Panc1 (cell line): ENCODE results near the gene SLC12A4. TPM values are rescaled to one million over a fixed set of nuclear protein-coding genes. Genes with fewer than 3 reads are reported as not detected.

Source experiments
- ATAC-seq: fragments of 200-7000 bp; cut with Tn5 transposase; 2 replicates; pipeline ENCODE4 v1.9.1; 2020; ENCODE audit warnings: mild to moderate bottlenecking, moderate library complexity
- BruUV-seq: library from RNA; stranded (reverse); fragments of 400-500 nt; replicated peaks from 2 replicates; lab custom pipeline; 2021; lab: Mats Ljungman, UMichigan
- CTCF ChIA-PET: fragments of 300-600 bp; sonication (Branson Sonifier 250); formaldehyde crosslinking; loops from one replicate; lab custom pipeline; 2022; ENCODE audit warnings: antibody characterized with exemption; lab: Charles Lee
- POLR2A ChIA-PET: fragments of 300-600 bp; sonication (Branson Sonifier 250); formaldehyde crosslinking; loops from one replicate; lab custom pipeline; 2022; ENCODE audit warnings: antibody characterized with exemption; lab: Charles Lee
- DNase-seq: peaks from one replicate; pipeline ENCODE4 v3.0.0-alpha.2; 2010; ENCODE audit warnings: low read depth, low spot score
- H3K27ac ChIP-seq: 2 replicates; pipeline ENCODE4 v1.5.1; 2011; ENCODE audit warnings: mild to moderate bottlenecking, low read length, inconsistent platforms
- H3K27me3 ChIP-seq: fragments of 200-500 bp; sonication (Bioruptor generic); 2 replicates; pipeline ENCODE4 v1.6.0; 2014; ENCODE audit warnings: low read length, inconsistent platforms; ENCODE audit not compliant: control insufficient read depth, insufficient read depth
- H3K36me3 ChIP-seq: fragments of 200-500 bp; sonication (Bioruptor generic); 2 replicates; pipeline ENCODE4 v1.5.1; 2014; ENCODE audit warnings: inconsistent platforms, mild to moderate bottlenecking, low read length, moderate library complexity; ENCODE audit not compliant: control insufficient read depth, insufficient read depth
- H3K4me1 ChIP-seq: 2 replicates; pipeline ENCODE4 v1.5.1; 2011; ENCODE audit warnings: inconsistent platforms, mild to moderate bottlenecking, low read length, moderate library complexity; ENCODE audit not compliant: control insufficient read depth, insufficient read depth
- H3K4me3 ChIP-seq, 2 experiments: 2 replicates each; pipeline ENCODE4 v1.5.1; 2011 to 2012; ENCODE audit warnings: low read depth in 2 of 2, low read length in 2 of 2, mild to moderate bottlenecking in 2 of 2, inconsistent platforms in 1 of 2, moderate library complexity in 1 of 2
- H3K9me3 ChIP-seq: fragments of 200-500 bp; sonication (Bioruptor generic); 2 replicates; pipeline ENCODE4 v1.5.1; 2014; ENCODE audit warnings: low read depth, mild to moderate bottlenecking, inconsistent platforms, low read length, moderate library complexity; ENCODE audit not compliant: control insufficient read depth, insufficient read depth
- POLR2AphosphoS5 ChIP-seq: IDR thresholded peaks from 2 replicates; pipeline ENCODE4 v1.6.1; 2012; ENCODE audit warnings: mild to moderate bottlenecking, low read depth, low read length, moderate library complexity
- SIN3A ChIP-seq: IDR thresholded peaks from 2 replicates; pipeline ENCODE4 v1.6.1; 2012; ENCODE audit warnings: low read depth, mild to moderate bottlenecking, low read length, moderate library complexity, borderline replicate concordance; ENCODE audit not compliant: insufficient read depth
- TCF7L2 ChIP-seq: IDR thresholded peaks from 2 replicates; pipeline ENCODE4 v1.6.1; 2011; ENCODE audit warnings: mild to moderate bottlenecking, low read depth, low read length, inconsistent platforms
- in situ Hi-C: cut with HindIII; loops from 2 replicates; pipeline ENCODE4 v1.10.0; 2016; ENCODE audit warnings: low sequenced_read_pairs, low pct_unique_long_range_greater_than_20kb
- intact Hi-C: fragments of 100-400 bp; cut with micrococcal nuclease; formaldehyde crosslinking; loops from one replicate; pipeline ENCODE4 v1.10.0; 2022; ENCODE audit not compliant: unreplicated experiment
- total RNA-seq: library from RNA; stranded (reverse); gene quantifications from one replicate; pipeline ENCODE4 v1.2.1, GENCODE V29; 2021; ENCODE audit not compliant: unreplicated experiment
- TF ChIP-seq, protein P1 (sequence below): fragments of 450-650 bp; IDR thresholded peaks from 2 replicates; pipeline ENCODE4 v1.5.1; 2017; ENCODE audit warnings: mild to moderate bottlenecking
- TF ChIP-seq, protein P2 (sequence below), 2 experiments: IDR thresholded peaks; 2 replicates each; pipeline ENCODE4 v1.6.1; 2011 to 2012; ENCODE audit warnings: low read depth in 2 of 2, control low read depth in 1 of 2, low read length in 1 of 2, mild to moderate bottlenecking in 1 of 2, moderate library complexity in 1 of 2; ENCODE audit not compliant: insufficient read depth in 1 of 2

Gene SLC12A4
- total RNA-seq, 1 experiment from 2014 or later, result 31.8 TPM

GRCh38 chr16:67935402-67936123 is 32.9 kb downstream of the SLC12A4 start:
- H3K4me1 ChIP-seq, result 0 out of 2 replicates have a peak, but pooled peaks cover 4% of the 10 kb centered on the region
- H3K9me3 ChIP-seq, result no peaks in the 10 kb centered on the region
- intact Hi-C loops (no loop called here), in situ Hi-C loops (no loop called here)
- ATAC-seq (peak; percentile 96), DNase-seq (peak; percentile 73)
- CTCF ChIA-PET, result interaction anchor here (0.6 to 0.8 kb wide), 2 partner anchors 51 to 148 kb away, joined by 3 to 4 read pairs; no protein-coding TSS in a partner anchor
- peak overlapping the region; percentile 93 for H3K27ac ChIP-seq
- H3K27me3 ChIP-seq, result no peaks in the 10 kb centered on the region
- BruUV-seq, result no TSS peak
- POLR2A ChIA-PET, result interaction anchor here (0.6 to 0.7 kb wide), 2 partner anchors 35 to 53 kb away, joined by 3 read pairs; no protein-coding TSS in a partner anchor
- no peak; the same call in 1 of the 2 replicates for TF ChIP-seq TCF7L2
- TF ChIP-seq SIN3A, result peak; percentile 32; the same call in 1 of the 2 replicates
- TF ChIP-seq POLR2AphosphoS5, result no peak; the same call in 1 of the 2 replicates
- TF ChIP-seq, protein P1, sequence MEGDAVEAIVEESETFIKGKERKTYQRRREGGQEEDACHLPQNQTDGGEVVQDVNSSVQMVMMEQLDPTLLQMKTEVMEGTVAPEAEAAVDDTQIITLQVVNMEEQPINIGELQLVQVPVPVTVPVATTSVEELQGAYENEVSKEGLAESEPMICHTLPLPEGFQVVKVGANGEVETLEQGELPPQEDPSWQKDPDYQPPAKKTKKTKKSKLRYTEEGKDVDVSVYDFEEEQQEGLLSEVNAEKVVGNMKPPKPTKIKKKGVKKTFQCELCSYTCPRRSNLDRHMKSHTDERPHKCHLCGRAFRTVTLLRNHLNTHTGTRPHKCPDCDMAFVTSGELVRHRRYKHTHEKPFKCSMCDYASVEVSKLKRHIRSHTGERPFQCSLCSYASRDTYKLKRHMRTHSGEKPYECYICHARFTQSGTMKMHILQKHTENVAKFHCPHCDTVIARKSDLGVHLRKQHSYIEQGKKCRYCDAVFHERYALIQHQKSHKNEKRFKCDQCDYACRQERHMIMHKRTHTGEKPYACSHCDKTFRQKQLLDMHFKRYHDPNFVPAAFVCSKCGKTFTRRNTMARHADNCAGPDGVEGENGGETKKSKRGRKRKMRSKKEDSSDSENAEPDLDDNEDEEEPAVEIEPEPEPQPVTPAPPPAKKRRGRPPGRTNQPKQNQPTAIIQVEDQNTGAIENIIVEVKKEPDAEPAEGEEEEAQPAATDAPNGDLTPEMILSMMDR, result no peak
- TF ChIP-seq, protein P2, sequence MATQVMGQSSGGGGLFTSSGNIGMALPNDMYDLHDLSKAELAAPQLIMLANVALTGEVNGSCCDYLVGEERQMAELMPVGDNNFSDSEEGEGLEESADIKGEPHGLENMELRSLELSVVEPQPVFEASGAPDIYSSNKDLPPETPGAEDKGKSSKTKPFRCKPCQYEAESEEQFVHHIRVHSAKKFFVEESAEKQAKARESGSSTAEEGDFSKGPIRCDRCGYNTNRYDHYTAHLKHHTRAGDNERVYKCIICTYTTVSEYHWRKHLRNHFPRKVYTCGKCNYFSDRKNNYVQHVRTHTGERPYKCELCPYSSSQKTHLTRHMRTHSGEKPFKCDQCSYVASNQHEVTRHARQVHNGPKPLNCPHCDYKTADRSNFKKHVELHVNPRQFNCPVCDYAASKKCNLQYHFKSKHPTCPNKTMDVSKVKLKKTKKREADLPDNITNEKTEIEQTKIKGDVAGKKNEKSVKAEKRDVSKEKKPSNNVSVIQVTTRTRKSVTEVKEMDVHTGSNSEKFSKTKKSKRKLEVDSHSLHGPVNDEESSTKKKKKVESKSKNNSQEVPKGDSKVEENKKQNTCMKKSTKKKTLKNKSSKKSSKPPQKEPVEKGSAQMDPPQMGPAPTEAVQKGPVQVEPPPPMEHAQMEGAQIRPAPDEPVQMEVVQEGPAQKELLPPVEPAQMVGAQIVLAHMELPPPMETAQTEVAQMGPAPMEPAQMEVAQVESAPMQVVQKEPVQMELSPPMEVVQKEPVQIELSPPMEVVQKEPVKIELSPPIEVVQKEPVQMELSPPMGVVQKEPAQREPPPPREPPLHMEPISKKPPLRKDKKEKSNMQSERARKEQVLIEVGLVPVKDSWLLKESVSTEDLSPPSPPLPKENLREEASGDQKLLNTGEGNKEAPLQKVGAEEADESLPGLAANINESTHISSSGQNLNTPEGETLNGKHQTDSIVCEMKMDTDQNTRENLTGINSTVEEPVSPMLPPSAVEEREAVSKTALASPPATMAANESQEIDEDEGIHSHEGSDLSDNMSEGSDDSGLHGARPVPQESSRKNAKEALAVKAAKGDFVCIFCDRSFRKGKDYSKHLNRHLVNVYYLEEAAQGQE (IDR thresholded peaks at IDR 0.05; ENCODE audit: insufficient read depth in 1 of 2, low read depth in 2 of 2, low read length in 1 of 2), result no peak
- peak overlapping the region; percentile 80 to 92 for H3K4me3 ChIP-seq
- H3K36me3 ChIP-seq, result peaks cover 2% of the 10 kb centered on the region; the same call in 1 of the 2 replicates

GRCh38 chr16:67935101-67935401 is 33.4 kb downstream of the SLC12A4 start:
- Histone ChIP-seq H3K9me3 (no peaks in the 10 kb centered on the region), H3K36me3 (peaks cover 2% of the 10 kb centered on the region; the same call in 1 of the 2 replicates), H3K27ac (peak overlapping the region; percentile 93), H3K4me1 (0 out of 2 replicates have a peak, but pooled peaks cover 4% of the 10 kb centered on the region), H3K27me3 (no peaks in the 10 kb centered on the region), H3K4me3 (peak overlapping the region; percentile 80 to 92)
- no TSS peak for BruUV-seq
- ATAC-seq (peak; percentile 7), DNase-seq (no peak)
- ChIA-PET CTCF (interaction anchor here (0.8 kb wide), 1 partner anchor 51 kb away, joined by 3 read pairs; no protein-coding TSS in a partner anchor), POLR2A (interaction anchor here (0.6 to 0.7 kb wide), 2 partner anchors 34 to 54 kb away, joined by 3 read pairs; no protein-coding TSS in a partner anchor)
- in situ Hi-C loops (no loop called here), intact Hi-C loops (no loop called here)
- TF ChIP-seq, protein P1, result no peak
- TF ChIP-seq SIN3A (no peak), TCF7L2 (no peak), POLR2AphosphoS5 (no peak)
- TF ChIP-seq, protein P2 (IDR thresholded peaks at IDR 0.05; ENCODE audit: insufficient read depth in 1 of 2, low read depth in 2 of 2, low read length in 1 of 2), result no peak
